ENCODE results near the gene HEATR1. TPM values are rescaled to one million over a fixed set of nuclear protein-coding genes. Genes with fewer than 3 reads are reported as not detected.

Gene HEATR1
- total RNA-seq, 1 experiment from 2014 or later = 73.0 TPM

DNA sequence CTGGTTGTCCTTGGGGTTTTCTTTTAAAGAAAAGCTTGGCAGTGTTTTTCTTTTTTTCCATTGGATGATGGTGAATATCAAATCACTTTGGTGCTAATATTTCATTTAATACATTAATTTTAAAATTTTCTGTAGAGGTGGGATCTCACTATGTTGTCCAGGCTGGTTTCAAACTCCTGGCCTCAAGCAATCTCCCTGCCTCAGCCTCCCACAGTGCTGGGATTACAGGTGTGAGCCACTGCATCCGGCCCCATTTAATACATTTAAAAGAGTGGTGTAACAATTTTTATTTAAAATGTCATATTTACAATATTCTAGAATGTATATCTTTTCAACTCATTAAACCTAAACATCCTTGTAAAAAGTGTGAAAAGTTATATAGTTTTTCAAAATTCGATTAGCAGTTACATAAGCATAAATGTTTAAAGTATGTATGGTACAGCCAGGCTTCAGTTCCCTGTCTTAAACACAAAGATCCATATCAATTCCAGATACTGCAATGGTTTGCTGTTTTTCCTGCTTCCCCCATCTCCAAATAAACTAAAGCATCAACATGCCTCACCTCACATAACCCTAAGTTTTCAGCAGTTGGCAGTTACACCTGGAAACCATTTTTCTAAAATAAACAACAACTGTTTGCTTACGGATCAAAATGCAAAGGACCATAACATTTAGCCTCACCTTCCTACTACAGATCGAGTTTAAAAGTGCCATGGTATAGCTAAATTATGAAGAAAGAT, 89.4 kb downstream of the HEATR1 start (continued):
- TF ChIP-seq NR3C1 (CRISPR knock-in tag; conservative IDR thresholded peaks at IDR 0.05; ENCODE audit: low read depth) = no peak

DNA sequence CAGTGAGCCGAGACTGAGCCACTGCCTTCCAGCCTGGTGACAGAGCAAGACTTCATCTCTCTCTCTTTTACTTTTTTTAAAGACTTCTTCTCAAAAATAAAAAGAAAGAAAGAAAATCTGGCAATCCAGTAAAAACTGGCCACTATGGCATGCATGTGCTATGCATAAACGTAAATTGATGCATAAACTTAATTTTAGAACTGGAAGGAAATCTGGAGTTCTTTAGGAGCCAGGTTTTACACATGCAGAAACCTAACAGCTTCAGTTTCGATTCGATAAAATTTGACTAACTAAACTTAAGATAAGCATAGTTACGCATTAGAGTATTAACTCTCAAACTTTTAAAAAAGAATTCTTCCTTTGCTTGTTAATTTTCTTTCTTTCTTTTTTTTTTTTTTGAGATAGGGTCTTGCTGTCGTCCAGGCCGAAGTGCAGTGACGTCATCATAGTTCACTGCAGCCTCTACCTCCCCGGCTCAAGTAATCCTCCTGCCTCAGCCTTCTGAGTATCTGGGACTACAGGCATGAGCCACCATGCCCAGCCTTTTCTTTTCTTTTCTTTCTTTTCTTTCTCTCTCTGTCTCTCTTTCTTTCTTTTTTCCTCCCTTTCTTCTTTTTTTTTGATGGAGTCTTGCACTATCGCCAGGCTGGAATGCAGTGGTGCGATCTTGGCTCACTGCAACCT, 92.4 kb downstream of the HEATR1 start:
- no peak for ATAC-seq
- no peaks in the 10 kb centered on the region for H3K36me3 Mint-ChIP-seq
- no peak for DNase-seq (ENCODE audit: low spot score)
- no peaks in the 10 kb centered on the region for H3K27me3 Mint-ChIP-seq (ENCODE audit: low read depth)
- ChIA-PET POLR2A (no interaction called here), CTCF (no interaction called here)
- TF ChIP-seq USF1 (CRISPR knock-in tag; IDR thresholded peaks at IDR 0.05) = no peak
- no peak for TF ChIP-seq HMGA2 (CRISPR knock-in tag; IDR thresholded peaks at IDR 0.05)
- no peak for TF ChIP-seq IRF2 (CRISPR knock-in tag; IDR thresholded peaks at IDR 0.05; ENCODE audit: borderline replicate concordance, low read depth)
- TF ChIP-seq, protein P1, sequence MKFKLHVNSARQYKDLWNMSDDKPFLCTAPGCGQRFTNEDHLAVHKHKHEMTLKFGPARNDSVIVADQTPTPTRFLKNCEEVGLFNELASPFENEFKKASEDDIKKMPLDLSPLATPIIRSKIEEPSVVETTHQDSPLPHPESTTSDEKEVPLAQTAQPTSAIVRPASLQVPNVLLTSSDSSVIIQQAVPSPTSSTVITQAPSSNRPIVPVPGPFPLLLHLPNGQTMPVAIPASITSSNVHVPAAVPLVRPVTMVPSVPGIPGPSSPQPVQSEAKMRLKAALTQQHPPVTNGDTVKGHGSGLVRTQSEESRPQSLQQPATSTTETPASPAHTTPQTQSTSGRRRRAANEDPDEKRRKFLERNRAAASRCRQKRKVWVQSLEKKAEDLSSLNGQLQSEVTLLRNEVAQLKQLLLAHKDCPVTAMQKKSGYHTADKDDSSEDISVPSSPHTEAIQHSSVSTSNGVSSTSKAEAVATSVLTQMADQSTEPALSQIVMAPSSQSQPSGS (CRISPR knock-in tag; IDR thresholded peaks at IDR 0.05; ENCODE audit: borderline replicate concordance, low read depth) = no peak
- no peak for TF ChIP-seq ATF6 (CRISPR knock-in tag; IDR thresholded peaks at IDR 0.05)
- no peak for TF ChIP-seq FOXK1 (CRISPR knock-in tag; IDR thresholded peaks at IDR 0.05)
- no peak for TF ChIP-seq FOXJ3 (CRISPR knock-in tag; IDR thresholded peaks at IDR 0.05; ENCODE audit: borderline replicate concordance)
- TF ChIP-seq NFE2L1 (CRISPR knock-in tag; IDR thresholded peaks at IDR 0.05) = no peak
- no peak overlapping the region for H3K4me3 Mint-ChIP-seq
- H3K4me1 Mint-ChIP-seq = peaks cover 10% of the 10 kb centered on the region
- no peaks in the 10 kb centered on the region for H3K9me3 Mint-ChIP-seq
- H3K27ac Mint-ChIP-seq = no peak overlapping the region

DNA sequence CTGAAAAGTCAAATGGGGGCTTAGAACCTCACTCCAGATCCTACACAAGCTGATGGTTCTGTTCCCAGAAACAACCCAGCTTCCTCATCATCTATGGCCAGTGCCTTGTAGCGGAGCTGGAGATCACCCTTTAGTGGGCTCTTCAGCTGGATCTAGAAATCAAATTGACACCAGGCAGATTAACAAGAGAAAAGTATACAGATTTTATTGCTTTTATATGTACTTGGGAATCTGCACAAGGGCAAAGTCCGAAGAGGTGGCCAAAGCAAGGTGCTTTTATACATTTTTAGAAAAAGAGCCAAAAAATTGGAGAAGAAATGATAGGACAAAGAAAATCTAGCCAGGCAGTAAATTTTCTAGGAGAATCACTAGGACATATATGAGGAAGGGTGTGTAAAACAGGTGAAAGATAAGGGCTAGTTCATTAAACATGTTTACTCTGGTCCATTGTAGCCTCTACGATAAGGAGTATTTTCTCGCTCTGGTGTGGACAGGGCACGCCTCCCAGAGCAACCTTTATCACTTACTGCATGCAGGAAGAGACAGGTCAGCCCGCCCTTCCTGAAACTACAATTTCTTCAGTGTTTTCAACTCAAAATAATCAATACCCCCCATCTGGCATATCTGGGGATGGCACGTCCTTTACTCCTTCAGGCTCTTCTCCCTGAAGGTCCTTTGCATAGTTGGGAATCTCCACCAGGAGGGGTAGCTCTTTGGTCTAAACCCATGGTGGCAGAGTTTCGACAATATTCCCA, 94.5 kb downstream of the HEATR1 start:
- POLR2A ChIA-PET = no interaction called here
- no peak overlapping the region for H3K27ac Mint-ChIP-seq
- no peaks in the 10 kb centered on the region for H3K9me3 Mint-ChIP-seq
- H3K27me3 Mint-ChIP-seq (ENCODE audit: low read depth) = no peaks in the 10 kb centered on the region
- TF ChIP-seq OVOL2 (CRISPR knock-in tag; IDR thresholded peaks at IDR 0.05; ENCODE audit: borderline replicate concordance) = no peak
- TF ChIP-seq ZNF263 (CRISPR knock-in tag; IDR thresholded peaks at IDR 0.05; ENCODE audit: low read depth) = no peak
- TF ChIP-seq SMAD3 (CRISPR knock-in tag; IDR thresholded peaks at IDR 0.05; ENCODE audit: borderline replicate concordance) = no peak
- no peak for TF ChIP-seq ERG (CRISPR knock-in tag; IDR thresholded peaks at IDR 0.05)
- TF ChIP-seq FOXP4 (CRISPR knock-in tag; IDR thresholded peaks at IDR 0.05) = no peak
- no peak for TF ChIP-seq NFATC4 (CRISPR knock-in tag; IDR thresholded peaks at IDR 0.05)
- no peak for TF ChIP-seq IRF2 (CRISPR knock-in tag; IDR thresholded peaks at IDR 0.05; ENCODE audit: borderline replicate concordance, low read depth)
- no peak for TF ChIP-seq CREB1 (CRISPR knock-in tag; IDR thresholded peaks at IDR 0.05)
- TF ChIP-seq ETV6 (CRISPR knock-in tag; IDR thresholded peaks at IDR 0.05) = no peak
- no peak for TF ChIP-seq FOXK1 (CRISPR knock-in tag; IDR thresholded peaks at IDR 0.05)
- no peak for TF ChIP-seq ESRRA (CRISPR knock-in tag; IDR thresholded peaks at IDR 0.05; ENCODE audit: borderline replicate concordance)
- TF ChIP-seq, protein P2, sequence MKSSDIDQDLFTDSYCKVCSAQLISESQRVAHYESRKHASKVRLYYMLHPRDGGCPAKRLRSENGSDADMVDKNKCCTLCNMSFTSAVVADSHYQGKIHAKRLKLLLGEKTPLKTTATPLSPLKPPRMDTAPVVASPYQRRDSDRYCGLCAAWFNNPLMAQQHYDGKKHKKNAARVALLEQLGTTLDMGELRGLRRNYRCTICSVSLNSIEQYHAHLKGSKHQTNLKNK (CRISPR knock-in tag; IDR thresholded peaks at IDR 0.05) = no peak
- TF ChIP-seq TEAD4 (CRISPR knock-in tag; IDR thresholded peaks at IDR 0.05) = no peak
- no peak for TF ChIP-seq FOXJ3 (CRISPR knock-in tag; IDR thresholded peaks at IDR 0.05; ENCODE audit: borderline replicate concordance)
- no peak for TF ChIP-seq MYBL2 (CRISPR knock-in tag; IDR thresholded peaks at IDR 0.05)
- TF ChIP-seq GABPB1 (CRISPR knock-in tag; IDR thresholded peaks at IDR 0.05) = no peak
- no peak for TF ChIP-seq RORB (CRISPR knock-in tag; IDR thresholded peaks at IDR 0.05)
- ATAC-seq (peak; percentile 79), DNase-seq (ENCODE audit: low spot score) (no peak)
- H3K4me1 Mint-ChIP-seq = peaks cover 9% of the 10 kb centered on the region
- CTCF ChIA-PET = interaction anchor here (0.6 to 1.8 kb wide), 3 partner anchors 9 to 134 kb away, joined by 3 to 6 read pairs (median 5); no protein-coding TSS in a partner anchor
- H3K36me3 Mint-ChIP-seq = no peaks in the 10 kb centered on the region
- H3K4me3 Mint-ChIP-seq = no peak overlapping the region

All from WTC11 (cell line).